ENCODE data around the gene LITAF. TPM values are rescaled to one million over a fixed set of nuclear protein-coding genes. Genes with fewer than 3 reads are reported as not detected.

LITAF gene
- total RNA-seq, 3 donors from 2014 or later (not counting 1 experiment from before 2014, with no cell fraction given), result 584 to 772 (median 726) TPM

DNA sequence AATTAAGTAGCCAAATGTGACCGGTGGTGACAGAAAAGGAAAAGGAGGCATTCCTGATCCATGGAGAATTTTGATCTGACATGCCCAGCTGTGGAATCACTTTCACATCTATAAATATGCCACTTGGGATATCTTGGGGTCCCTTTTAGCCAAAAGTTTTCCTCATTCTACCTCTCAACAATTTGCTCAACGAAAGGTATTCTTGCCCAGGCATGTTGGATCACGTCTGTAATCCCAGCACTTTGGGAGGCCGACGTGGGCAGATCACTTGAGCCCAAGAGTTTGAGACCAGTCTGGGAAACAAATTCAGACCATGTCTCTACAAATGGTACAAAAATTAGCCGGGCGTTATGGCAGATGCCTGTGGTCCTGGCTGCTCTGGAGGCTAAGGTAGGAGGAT, 24.3 kb downstream of the LITAF start:
- Mint-ChIP-seq H3K4me1 (peaks cover 71 to 76% of the 10 kb centered on the region in 2 donors), H3K27ac (peak overlapping the region; percentile 97 to 98), H3K27me3 (ENCODE audit: low read depth in 2 of 2) (no peaks in the 10 kb centered on the region), H3K4me3 (peak overlapping the region; percentile 97), H3K9me3 (no peaks in the 10 kb centered on the region), H3K36me3 (peaks cover 15% of the 10 kb centered on the region)
- intact Hi-C loops (cut with micrococcal nuclease), result loop anchor here (5.0 kb wide), 1 partner anchor 310 kb away; no protein-coding TSS in a partner anchor
- WGBS (ENCODE audit: insufficient coverage), result 62% methylated on average over 7 of the region's 7 CpGs
- H3K27ac ChIP-seq (ENCODE audit: low read length), result peak overlapping the region; percentile 100
- TF ChIP-seq, protein P1, sequence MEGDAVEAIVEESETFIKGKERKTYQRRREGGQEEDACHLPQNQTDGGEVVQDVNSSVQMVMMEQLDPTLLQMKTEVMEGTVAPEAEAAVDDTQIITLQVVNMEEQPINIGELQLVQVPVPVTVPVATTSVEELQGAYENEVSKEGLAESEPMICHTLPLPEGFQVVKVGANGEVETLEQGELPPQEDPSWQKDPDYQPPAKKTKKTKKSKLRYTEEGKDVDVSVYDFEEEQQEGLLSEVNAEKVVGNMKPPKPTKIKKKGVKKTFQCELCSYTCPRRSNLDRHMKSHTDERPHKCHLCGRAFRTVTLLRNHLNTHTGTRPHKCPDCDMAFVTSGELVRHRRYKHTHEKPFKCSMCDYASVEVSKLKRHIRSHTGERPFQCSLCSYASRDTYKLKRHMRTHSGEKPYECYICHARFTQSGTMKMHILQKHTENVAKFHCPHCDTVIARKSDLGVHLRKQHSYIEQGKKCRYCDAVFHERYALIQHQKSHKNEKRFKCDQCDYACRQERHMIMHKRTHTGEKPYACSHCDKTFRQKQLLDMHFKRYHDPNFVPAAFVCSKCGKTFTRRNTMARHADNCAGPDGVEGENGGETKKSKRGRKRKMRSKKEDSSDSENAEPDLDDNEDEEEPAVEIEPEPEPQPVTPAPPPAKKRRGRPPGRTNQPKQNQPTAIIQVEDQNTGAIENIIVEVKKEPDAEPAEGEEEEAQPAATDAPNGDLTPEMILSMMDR (IDR thresholded peaks at IDR 0.05), result no peak
- DNase-seq (no peak), ATAC-seq (no peak)
- no peaks in the 10 kb centered on the region for H3K9me3 ChIP-seq (ENCODE audit: control insufficient read depth, insufficient read depth, low read length)
- H3K36me3 ChIP-seq (ENCODE audit: control insufficient read depth, insufficient read depth, low read length), result peaks cover 16% of the 10 kb centered on the region
- peaks cover 89% of the 10 kb centered on the region for H3K4me1 ChIP-seq (ENCODE audit: control insufficient read depth, insufficient read depth, low read length)
- peak overlapping the region; percentile 68 for H3K4me3 ChIP-seq (ENCODE audit: low read length)
- H3K27me3 ChIP-seq (ENCODE audit: control insufficient read depth, insufficient read depth, low read length), result no peaks in the 10 kb centered on the region

DNA sequence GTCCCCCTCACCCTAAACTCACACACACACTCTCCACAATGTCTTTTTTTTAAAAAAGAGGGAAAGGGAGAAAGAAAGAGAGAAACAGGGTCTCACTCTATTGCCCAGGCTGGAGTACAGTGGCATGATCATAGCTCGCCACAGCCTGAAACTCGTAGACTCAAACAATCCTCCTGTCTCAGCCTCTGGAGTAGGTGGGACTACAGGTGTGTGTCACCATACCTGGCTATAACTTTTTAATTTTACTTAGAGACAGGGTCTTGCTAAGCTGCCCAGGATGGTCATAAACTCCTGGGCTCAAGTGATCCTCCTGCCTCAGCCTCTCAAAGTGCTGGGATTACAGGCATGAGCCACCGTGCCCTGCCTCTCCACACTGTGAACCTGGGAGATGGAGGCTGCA, 24.9 kb downstream of the LITAF start:
- Histone ChIP-seq H3K27ac (ENCODE audit: low read length) (peak overlapping the region; percentile 100), H3K27me3 (ENCODE audit: control insufficient read depth, insufficient read depth, low read length) (no peaks in the 10 kb centered on the region), H3K4me1 (ENCODE audit: control insufficient read depth, insufficient read depth, low read length) (peaks cover 89% of the 10 kb centered on the region), H3K9me3 (ENCODE audit: control insufficient read depth, insufficient read depth, low read length) (no peaks in the 10 kb centered on the region), H3K4me3 (ENCODE audit: low read length) (peak overlapping the region; percentile 68), H3K36me3 (ENCODE audit: control insufficient read depth, insufficient read depth, low read length) (peaks cover 16% of the 10 kb centered on the region)
- Mint-ChIP-seq H3K4me1 (peaks cover 71 to 76% of the 10 kb centered on the region in 2 donors), H3K4me3 (peak overlapping the region; percentile 97), H3K27ac (peak overlapping the region; percentile 97 to 98), H3K36me3 (peaks cover 18% of the 10 kb centered on the region), H3K27me3 (ENCODE audit: low read depth in 2 of 2) (no peaks in the 10 kb centered on the region), H3K9me3 (no peaks in the 10 kb centered on the region)
- intact Hi-C loops (cut with micrococcal nuclease), result loop anchor here (2.0 to 5.0 kb wide), 3 partner anchors 51 to 310 kb away; no protein-coding TSS in a partner anchor
- whole genome bisulfite sequencing (ENCODE audit: insufficient coverage), result 63% methylated on average over 2 of the region's 3 CpGs
- no peak for ATAC-seq
- TF ChIP-seq, protein P1 (IDR thresholded peaks at IDR 0.05), result no peak
- no peak for DNase-seq

- peaks cover 17% of the 10 kb centered on the region for H3K36me3 ChIP-seq (ENCODE audit: control insufficient read depth, insufficient read depth, low read length)
- no peaks in the 10 kb centered on the region for H3K27me3 ChIP-seq (ENCODE audit: control insufficient read depth, insufficient read depth, low read length)
- ATAC-seq (no peak), DNase-seq (no peak)
- peak overlapping the region; percentile 100 for H3K27ac ChIP-seq (ENCODE audit: low read length)
- H3K9me3 Mint-ChIP-seq, result no peaks in the 10 kb centered on the region
- H3K27ac Mint-ChIP-seq, result peak overlapping the region; percentile 97 to 98
- WGBS (ENCODE audit: insufficient coverage), result 35% methylated on average over 4 of the region's 4 CpGs
- no peaks in the 10 kb centered on the region for H3K9me3 ChIP-seq (ENCODE audit: control insufficient read depth, insufficient read depth, low read length)
- peak overlapping the region; percentile 97 for H3K4me3 Mint-ChIP-seq
- peaks cover 88% of the 10 kb centered on the region for H3K4me1 ChIP-seq (ENCODE audit: control insufficient read depth, insufficient read depth, low read length)
- intact Hi-C loops (cut with micrococcal nuclease), result loop anchor here (2.0 to 5.0 kb wide), 3 partner anchors 51 to 309 kb away; no protein-coding TSS in a partner anchor
- H3K27me3 Mint-ChIP-seq (ENCODE audit: low read depth in 2 of 2), result no peaks in the 10 kb centered on the region
- H3K36me3 Mint-ChIP-seq, result peaks cover 18% of the 10 kb centered on the region
- H3K4me3 ChIP-seq (ENCODE audit: low read length), result peak overlapping the region; percentile 68
- peaks cover 71 to 76% of the 10 kb centered on the region in 2 donors for H3K4me1 Mint-ChIP-seq
- TF ChIP-seq, protein P1 (IDR thresholded peaks at IDR 0.05), result no peak
These were observed 25.3 kb downstream of the LITAF start for GRCh38 chr16:11561454-11561805.

Data from natural killer cell (primary cell).